ENCODE data around the gene SRSF12.

Gene SRSF12

DNA sequence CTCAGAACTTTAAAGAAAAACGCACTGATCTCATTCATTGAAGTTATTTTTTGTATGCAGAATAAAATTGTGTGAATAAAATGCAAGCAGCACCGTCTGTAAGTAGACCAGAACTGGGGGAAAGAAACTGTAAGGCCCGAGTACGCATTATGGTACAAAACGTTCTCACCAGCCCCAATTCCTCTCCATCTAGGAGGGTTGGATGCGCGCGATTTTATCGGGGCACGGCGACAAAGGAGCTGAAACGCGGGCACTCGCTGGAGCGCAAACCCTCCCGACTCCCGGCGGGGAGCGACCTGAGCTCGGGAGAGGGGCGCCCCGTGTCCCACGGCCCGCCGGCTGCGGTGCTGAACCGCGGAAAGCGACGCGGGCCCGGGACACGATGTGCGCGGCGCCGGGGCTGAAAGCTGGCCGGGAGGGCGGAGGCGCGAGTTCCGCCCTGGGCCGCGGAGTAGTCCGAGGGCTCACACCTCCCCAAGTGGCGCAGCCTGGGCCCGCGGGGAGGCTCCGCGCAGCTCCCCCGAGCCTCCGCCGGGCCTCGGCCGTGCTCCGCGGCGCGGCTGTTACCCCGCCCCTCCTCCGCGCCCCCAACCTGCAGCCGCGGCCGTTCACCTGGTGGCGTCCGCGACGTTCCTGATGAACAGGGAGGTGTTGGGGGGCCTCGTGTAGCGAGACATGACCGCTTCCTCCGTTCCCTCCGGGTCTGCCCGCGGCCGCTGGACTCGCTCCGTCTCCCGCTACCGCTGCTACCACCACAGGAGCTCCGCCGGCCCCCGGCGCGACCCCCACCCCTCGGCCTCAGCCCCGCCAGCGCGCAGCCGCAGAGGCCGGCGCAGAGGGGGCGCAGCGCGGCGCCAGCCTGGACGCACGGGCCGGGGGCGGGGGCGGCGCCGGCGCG, at the start of gene SRSF12:
SRSF12 (minus strand) TSS at position 861 of the 898 bp plus-strand sequence; CDS start at position 677, 184 bp downstream.
- FAIRE-seq (peak; percentile 51), DNase-seq (ENCODE audit: insufficient read length, low spot score) (peak; percentile 47)

GRCh38 chr6:89162047-89162371, 44.1 kb upstream of the SRSF12 start:
- FAIRE-seq (no peak), DNase-seq (ENCODE audit: insufficient read length, low spot score) (no peak)

DNA sequence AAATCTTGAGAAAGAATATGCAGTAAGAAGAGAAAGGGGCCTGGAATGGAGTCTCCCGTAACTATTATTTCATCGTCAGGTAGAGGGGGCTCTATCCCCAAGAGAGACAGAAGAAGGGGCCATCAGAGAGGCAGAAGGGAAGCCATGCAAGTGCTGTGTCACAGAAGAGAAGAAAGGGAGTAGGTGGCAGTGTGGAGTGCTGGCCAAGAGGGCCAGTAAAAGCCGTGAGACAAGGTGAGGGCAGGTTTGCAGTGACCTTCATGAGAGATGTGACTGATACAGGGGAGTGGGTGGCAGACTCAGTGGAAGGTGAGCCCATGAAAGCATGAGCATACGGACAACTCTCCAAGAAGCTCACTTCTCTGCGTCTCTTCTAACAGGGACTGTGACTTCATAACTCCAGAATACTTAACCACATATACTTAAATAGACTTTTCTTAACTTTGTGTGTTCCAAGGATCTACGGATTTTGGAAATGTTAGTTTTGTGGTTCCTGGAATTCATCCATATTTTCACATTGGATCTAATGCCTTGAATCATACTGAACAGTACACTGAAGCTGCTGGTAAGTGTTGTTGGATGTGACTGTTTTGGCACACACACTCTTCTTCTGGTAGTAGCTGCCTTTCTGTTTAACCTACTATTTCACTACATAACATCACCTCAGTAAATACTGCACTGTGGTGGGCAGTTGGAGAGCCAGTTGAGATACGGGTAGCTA, 43.6 kb upstream of the SRSF12 start:
- DNase-seq (ENCODE audit: insufficient read length, low spot score) (no peak), FAIRE-seq (no peak)

DNA sequence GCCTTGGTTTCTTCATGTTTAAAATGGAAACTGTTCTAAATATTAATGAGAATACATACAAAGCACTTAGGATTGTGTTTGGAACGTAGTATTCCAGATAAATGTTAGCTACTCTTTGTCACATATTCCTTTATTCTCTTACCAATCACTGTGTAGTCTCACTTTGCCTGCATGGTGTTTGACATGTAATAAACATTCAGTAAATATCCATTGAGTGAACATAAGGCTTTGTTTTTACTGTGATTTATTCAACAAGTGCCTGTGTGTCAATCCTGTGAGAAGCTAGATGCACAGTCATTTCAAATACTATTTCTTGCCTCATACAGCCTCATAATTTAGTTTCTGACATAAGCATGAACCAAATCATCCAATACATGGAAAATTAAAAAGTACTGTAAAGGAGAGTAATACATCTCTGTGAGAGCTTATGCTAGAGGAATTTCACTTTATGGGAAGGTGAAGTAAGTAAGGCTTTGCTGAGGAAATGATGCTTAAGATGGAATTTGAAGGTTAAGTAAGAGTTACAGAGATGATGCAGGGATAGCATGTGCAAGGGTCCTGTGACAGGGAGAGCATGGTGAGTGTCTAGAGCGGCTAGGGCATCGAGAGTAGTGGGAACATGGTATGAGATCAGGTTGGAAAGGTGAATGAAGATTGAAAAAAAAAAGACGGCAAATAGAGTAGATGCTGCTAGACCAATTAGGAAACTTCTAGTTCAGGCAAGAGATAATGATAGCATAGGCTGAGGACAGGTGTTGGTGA, 42.6 kb upstream of the SRSF12 start:
- DNase-seq (ENCODE audit: insufficient read length, low spot score): no peak
- no peak for FAIRE-seq

DNA sequence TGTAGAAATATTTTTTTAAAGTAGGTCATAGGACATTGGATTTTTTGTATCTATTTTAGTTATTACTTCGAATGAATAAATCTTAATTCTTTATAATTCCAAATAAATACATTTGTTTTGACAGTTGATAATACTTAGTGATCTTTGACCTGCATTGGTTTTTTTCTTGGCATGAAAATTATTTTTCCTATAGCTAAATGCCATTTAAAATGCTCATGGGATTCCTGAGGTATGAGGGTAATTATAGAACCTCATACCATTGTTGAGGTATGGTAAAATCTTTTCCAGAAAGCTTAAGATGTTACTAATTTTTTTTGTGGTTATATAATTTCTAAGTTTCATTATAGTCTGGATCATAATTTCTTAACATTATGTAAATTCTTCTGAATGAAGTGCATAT, 36.3 kb upstream of the SRSF12 start:
- no peak for DNase-seq (ENCODE audit: insufficient read length, low spot score)
- no peak for FAIRE-seq

DNA sequence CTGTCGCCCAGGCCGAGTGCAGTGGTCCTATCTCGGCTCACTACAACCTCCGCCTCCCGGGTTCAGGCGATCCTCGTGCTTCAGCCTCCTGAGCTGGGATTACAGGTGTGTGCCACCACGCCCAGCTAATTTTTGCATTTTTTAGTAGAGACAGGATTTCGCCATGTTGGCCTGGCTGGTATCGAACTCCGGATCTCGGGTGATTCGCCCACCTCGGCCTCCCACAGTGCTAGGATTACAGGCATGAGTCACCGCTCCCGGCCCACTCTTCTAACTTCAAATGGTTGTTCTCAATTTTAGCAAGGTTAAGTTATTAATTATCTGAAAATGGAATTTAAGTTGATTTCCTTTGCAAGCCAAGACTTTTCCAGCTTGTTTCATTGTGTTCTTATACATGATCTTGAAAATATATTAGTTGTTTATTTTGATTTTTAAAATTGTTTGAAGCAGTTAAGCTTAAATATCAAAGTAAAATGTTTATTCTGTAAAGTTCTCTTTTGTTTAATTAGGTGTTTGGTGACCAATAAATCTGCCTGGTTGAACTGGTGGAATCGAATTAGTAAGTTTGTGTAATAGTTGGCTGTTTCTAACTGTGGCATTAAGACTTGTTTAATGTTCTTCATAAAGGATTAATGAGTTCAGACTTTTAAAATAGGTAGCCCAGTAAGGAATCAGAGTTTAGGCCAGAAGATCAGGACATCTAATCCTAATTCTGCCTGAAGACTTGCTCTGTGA, 30.3 kb upstream of the SRSF12 start:
- FAIRE-seq: no peak
- no peak for DNase-seq (ENCODE audit: insufficient read length, low spot score)

- FAIRE-seq (peak; percentile 46), DNase-seq (ENCODE audit: insufficient read length, low spot score) (peak; percentile 43)
Measured at GRCh38 chr6:89146718-89147700, 29.1 kb upstream of the SRSF12 start.

GRCh38 chr6:89145956-89146717, 28.3 kb upstream of the SRSF12 start, which contains the start of gene PM20D2:
Gene PM20D2 (plus strand): TSS chr6:89146055. CDS start chr6:89146145, 90 bp downstream.
- FAIRE-seq (peak; percentile 84), DNase-seq (ENCODE audit: insufficient read length, low spot score) (peak; percentile 83)

GRCh38 chr6:89145091-89145955, 27.5 kb upstream of the SRSF12 start:
- no peak for FAIRE-seq
- DNase-seq (ENCODE audit: insufficient read length, low spot score): peak; percentile 19

DNA sequence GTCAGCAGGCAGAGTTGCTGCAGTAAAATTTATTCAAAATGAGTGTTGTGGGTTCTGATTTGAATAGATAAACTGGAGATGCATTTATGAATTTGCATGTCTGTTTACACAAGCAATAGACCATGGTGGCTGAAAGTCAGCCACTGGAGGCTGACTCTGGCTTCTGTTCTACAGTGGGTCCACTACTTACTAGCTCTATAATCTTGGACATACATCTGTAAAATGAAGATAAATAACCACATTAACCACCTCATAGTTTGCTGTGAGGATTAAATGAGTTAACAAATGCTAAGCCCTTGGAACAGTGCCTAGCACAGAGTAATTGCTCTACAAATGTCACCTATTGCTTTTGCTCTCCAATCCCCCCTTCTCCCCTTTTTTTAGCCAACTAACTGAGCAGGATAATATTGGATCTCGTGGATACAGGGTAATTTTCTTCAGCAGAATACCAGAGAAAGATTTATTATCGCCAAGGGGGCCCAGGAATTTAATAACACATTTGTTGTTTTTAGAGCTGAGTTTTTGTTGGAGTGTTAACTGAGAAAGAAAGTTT, 26.6 kb upstream of the SRSF12 start:
- DNase-seq (ENCODE audit: insufficient read length, low spot score) (no peak), FAIRE-seq (no peak)

DNA sequence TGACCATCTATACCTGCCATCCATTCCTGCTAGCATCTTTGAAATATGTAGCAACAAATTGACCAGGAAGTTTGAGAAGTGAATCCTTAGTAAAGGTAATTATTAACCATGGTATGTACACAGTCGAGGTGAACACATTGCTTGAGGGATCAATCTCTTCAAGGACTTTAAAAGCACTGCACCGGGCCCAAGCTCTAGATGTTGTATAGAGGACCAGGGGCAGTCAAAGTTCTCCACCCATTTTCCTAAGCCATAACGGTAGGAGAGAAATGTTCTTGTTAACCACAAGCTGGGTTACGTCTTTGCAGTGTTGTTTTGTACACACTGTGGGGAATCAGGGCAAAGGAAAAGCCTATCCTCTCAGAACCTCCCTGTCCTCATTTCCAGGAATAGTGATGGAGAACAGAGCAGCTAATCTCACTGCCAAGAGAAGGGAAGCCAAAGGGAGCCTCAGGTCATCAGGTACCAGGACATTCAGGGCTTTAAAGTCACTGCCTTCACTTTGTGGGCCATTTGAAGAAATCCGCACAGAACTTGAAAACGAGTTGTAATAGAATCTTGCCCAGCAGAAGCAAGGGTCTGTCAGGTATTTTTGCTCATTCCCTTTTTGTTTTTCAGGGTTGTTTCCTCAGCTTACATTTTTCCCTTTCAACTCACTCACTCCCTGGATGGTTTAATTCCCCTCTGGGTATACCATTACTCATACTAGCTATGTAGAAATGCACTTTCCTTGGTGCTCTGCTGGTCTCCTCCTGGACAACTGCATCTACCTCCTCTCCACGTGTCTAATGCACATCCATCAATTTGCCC, 22.7 kb upstream of the SRSF12 start:
- no peak for FAIRE-seq

GRCh38 chr6:89139509-89140346, 21.9 kb upstream of the SRSF12 start:
- FAIRE-seq (no peak), DNase-seq (ENCODE audit: insufficient read length, low spot score) (no peak)

More for the DNA sequence above, 22.7 kb upstream of the SRSF12 start:
- DNase-seq (ENCODE audit: insufficient read length, low spot score): no peak

DNA sequence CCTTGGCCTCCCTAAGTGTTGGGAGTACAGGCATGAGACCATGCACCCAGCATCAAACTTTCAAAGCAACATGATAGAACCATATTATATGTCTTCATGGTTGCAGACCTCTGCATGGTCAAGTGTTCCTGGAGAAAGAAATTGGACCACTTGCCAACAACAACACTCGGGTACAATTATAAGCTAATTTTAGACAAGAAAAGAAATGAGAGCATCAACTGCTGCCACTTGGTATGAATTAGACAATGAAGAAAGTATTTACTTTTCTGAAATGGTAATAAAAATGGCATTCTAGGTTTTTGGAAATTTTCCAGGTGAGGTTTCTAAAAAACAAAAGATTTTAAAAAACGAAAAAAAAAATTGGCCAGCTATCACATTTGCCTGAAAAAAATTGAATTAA, 20.3 kb upstream of the SRSF12 start:
- no peak for FAIRE-seq
- no peak for DNase-seq (ENCODE audit: insufficient read length, low spot score)

DNA sequence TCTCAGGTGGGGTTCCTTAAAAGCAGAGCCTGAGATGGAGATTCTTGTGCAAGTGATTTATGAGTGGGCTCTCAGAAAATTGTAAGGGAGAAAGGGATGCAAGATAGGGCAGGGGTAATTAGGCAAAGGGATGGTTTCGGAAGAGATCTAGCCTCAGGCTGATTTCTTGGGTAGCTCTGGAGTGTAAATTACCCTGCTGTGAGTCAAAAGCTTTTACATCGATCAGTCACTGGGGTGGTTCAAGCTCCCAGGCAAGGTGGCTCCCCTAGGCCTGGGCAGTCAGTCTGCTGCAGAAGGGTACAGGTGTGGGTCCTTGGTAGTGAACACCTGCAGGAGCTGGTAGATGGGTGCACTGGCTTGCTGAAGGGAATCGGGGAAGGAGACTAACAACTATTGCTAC, 16.9 kb upstream of the SRSF12 start:
- DNase-seq (ENCODE audit: insufficient read length, low spot score): no peak
- no peak for FAIRE-seq

GRCh38 chr6:89133981-89134380, 16.1 kb upstream of the SRSF12 start:
- FAIRE-seq (no peak), DNase-seq (ENCODE audit: insufficient read length, low spot score) (no peak)

DNA sequence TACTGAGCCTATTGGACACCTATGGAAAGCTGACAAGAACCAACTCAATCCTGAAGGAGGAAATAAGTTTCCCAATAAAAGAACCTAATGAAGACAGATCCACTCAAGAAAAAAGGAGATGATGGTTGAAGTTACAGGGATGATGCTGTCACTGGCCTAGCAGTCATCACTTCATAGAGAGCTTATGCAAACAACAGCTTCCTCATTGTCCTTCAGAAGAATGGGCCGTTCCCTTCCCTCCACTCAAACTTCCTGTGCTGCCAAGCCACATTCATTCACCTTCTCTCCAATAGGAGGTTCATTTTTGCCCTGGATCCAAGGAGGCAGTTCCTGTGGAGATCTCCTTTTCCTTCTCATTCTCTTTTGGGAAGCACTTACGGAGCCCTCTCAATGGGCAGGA, 14.2 kb upstream of the SRSF12 start:
- FAIRE-seq (no peak), DNase-seq (ENCODE audit: insufficient read length, low spot score) (no peak)

Data from HTR-8/SVneo (cell line).